Subcutaneous abdominal adipose tissue (tissue), 5 donors: ENCODE data around the gene RUSF1.
"Not testable (repeated sequence)": the region's sequence is repeated elsewhere in the genome, so short reads cannot be mapped to it uniquely, and the experiment has no call there.

ENCODE experiments used
- H3K27ac ChIP-seq: one replicate; pipeline ENCODE4 v1.7.0; 2013; ENCODE audit warnings: low read depth, mild to moderate bottlenecking, inconsistent platforms, low read length, moderate library complexity
- H3K27me3 ChIP-seq, 5 donors: one replicate each; pipeline ENCODE4 v1.7.0; 2013; ENCODE audit warnings: low read length in 5 of 5, inconsistent platforms in 1 of 5; ENCODE audit not compliant: control insufficient read depth in 5 of 5, insufficient read depth in 4 of 5
- H3K36me3 ChIP-seq, 5 donors: one replicate each; pipeline ENCODE4 v1.7.0; 2013; ENCODE audit warnings: low read length in 5 of 5; ENCODE audit not compliant: control insufficient read depth in 5 of 5, insufficient read depth in 5 of 5
- H3K4me1 ChIP-seq, 5 donors: one replicate each; pipeline ENCODE4 v1.7.0; 2013; ENCODE audit warnings: low read length in 5 of 5, mild to moderate bottlenecking in 3 of 5, moderate library complexity in 1 of 5; ENCODE audit not compliant: control insufficient read depth in 5 of 5, insufficient read depth in 5 of 5
- H3K4me3 ChIP-seq, 5 donors: one replicate each; pipeline ENCODE4 v1.7.0; 2013; ENCODE audit warnings: low read length in 5 of 5, low read depth in 1 of 5
- H3K9ac ChIP-seq, 5 donors: one replicate each; pipeline ENCODE4 v1.7.0; 2013; ENCODE audit warnings: low read length in 5 of 5, mild to moderate bottlenecking in 4 of 5, moderate library complexity in 3 of 5
- H3K9me3 ChIP-seq, 5 donors: one replicate each; pipeline ENCODE4 v1.7.0; 2013; ENCODE audit warnings: low read length in 5 of 5; ENCODE audit not compliant: control insufficient read depth in 5 of 5
- donor health status: healthy.
- donor health status: healthy.
- donor health status: healthy.
- donor health status: healthy.
- donor health status: healthy.

RUSF1 gene

DNA sequence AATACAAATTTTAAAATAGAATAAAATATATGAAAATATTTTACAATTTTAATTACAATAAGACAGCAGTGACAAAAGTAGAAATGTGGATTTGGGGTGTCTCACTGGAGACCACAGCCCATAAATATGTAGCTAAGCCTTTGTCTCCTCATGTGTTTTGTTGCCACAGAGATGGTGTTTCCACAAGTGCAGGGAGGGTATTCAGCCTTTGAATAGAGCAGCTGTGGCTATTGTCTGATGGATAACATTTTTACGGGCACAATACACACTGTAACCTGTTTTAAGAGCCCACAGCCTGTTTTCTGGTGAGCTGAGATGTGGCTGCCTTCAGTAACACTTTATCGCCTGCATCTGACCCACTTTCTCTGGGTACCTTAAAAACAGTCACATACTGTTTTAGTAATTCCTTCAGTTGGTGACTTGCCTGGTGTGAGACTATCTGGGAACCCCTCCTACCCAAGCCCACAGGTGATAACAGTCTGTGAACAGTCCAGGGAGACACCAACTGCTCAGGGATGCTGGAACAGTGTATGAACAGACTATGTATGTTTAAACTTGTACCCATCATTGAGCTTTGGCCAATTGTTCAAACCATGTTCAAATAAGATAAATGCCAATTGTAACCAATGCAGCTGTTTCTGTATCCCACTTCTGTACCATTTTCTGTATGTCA lies 11.7 kb upstream of the RUSF1 start:
- no peak overlapping the region for H3K9ac ChIP-seq
- H3K36me3 ChIP-seq, result no peaks in the 10 kb centered on the region
- no peaks in the 10 kb centered on the region for H3K9me3 ChIP-seq
- no peak overlapping the region for H3K27ac ChIP-seq
- H3K4me3 ChIP-seq, result no peak overlapping the region
- no peaks in the 10 kb centered on the region for H3K4me1 ChIP-seq
- peaks cover 0 to 6% (median 0%) of the 10 kb centered on the region in 5 donors for H3K27me3 ChIP-seq

DNA sequence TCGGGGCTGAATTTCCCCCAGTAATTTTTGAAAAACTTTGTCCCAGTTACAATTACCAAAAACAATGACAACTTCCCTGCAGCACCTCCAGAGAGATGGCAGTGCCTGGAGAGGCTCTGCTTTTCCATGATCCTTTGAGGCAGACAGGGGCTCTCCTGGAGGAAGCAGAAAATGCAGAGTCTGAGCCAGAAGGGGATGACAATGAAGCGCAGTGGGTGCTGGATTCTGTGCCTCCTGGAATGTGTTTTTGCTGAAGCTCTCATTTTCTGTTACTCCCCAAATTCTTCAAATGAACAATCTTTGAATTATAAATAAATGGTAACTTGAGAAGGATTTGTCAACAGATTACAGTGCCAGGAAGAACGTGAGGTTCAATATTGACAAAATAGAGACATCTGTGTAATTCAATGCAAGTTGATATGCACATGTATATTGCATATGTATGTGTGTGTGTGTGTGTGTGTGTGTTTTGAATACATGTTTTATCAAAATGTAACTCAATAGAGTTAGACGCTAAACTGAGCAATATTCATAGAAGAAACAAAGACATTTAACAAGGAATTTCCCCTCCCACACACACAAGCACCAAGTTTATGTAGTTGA lies 9.7 kb upstream of the RUSF1 start:
- H3K4me3 ChIP-seq, result no peak overlapping the region
- H3K27ac ChIP-seq, result no peak overlapping the region
- no peaks in the 10 kb centered on the region for H3K36me3 ChIP-seq
- no peak overlapping the region for H3K9ac ChIP-seq
- no peaks in the 10 kb centered on the region for H3K9me3 ChIP-seq
- peaks cover 0 to 6% (median 0%) of the 10 kb centered on the region in 5 donors for H3K27me3 ChIP-seq
- no peaks in the 10 kb centered on the region for H3K4me1 ChIP-seq

DNA sequence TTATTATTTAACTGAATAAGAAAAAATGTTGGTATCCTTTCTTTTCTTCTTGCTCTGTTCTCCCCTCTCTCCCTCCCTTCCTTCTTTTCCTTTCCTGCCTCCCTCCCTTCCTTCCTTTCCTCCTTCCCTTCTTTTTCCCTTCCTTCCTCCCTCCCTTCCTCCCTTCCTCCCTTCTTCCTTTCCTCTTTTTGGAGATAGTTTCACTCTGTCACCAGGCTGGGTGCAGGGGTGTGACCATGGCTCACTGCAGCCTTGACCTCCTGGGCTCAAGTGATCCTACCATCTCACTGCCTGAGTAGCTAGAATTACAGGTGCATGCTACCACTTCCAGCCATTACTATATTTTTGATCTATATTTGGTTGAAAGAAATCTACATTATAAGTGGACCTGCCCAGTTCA lies 5.7 kb upstream of the RUSF1 start:
- Histone ChIP-seq H3K36me3 (no peaks in the 10 kb centered on the region), H3K9me3 (no peaks in the 10 kb centered on the region), H3K27ac (no peak overlapping the region), H3K27me3 (no peaks in the 10 kb centered on the region), H3K9ac (no peak overlapping the region), H3K4me1 (peaks cover 0 to 11% (median 8%) of the 10 kb centered on the region in 5 donors), H3K4me3 (no peak overlapping the region)

DNA sequence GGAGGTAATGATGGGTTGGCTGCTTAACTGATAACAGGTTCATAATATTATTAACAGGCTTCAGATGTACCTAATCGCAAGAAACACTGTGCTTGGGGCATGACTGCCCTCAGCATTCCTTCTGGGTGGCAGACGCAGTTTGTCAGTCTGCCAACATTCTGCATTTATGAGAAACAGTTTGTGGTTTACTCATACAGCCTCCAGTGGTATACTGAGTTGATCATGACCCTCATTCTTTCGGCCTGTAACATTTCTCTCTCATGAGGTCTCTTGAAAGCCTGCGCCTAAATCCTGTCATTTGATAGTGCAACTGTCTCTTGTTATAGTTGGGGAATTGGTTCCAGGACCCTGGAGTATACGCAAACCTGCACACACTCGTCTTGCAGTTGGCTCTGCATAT lies 4.9 kb upstream of the RUSF1 start:
- Histone ChIP-seq H3K9me3 (no peaks in the 10 kb centered on the region), H3K4me3 (no peak overlapping the region), H3K27me3 (no peaks in the 10 kb centered on the region), H3K4me1 (peaks cover 0 to 15% (median 11%) of the 10 kb centered on the region in 5 donors), H3K9ac (no peak overlapping the region), H3K27ac (no peak overlapping the region), H3K36me3 (no peaks in the 10 kb centered on the region)

DNA sequence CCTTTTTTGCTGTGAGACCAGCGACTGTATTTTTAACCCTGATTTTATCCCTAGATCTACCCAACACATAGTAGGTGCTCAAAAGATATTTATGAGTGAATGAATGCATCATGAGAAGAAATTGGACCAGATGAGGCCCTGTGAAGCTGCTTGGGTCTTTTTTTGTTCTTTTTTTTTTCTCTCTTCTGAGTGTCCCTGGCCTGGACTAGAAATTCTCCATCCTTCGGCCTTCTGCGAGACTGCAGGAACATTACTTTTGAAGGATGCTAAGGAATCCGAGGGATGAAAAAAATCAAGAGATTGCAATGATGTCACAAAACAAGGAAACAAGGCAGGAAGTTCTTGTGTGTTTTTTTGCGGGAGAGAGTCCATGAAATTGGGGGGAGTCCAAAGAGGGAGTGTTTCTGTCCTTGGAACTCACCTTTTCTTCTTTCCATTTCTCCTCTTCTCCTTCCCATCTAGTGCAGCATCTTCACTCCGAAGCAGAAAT lies 560 bp upstream of the RUSF1 start:
- H3K27me3 ChIP-seq, result no peaks in the 10 kb centered on the region
- peak overlapping the region; percentile 97 to 99 (median 98) for H3K9ac ChIP-seq
- H3K27ac ChIP-seq, result peak overlapping the region; percentile 86
- H3K4me3 ChIP-seq, result peak overlapping the region; percentile 83 to 98 (median 93)
- H3K9me3 ChIP-seq, result no peaks in the 10 kb centered on the region
- H3K4me1 ChIP-seq, result peaks cover 6 to 43% (median 34%) of the 10 kb centered on the region in 5 donors
- H3K36me3 ChIP-seq, result peaks cover 0 to 14% (median 5%) of the 10 kb centered on the region in 5 donors

DNA sequence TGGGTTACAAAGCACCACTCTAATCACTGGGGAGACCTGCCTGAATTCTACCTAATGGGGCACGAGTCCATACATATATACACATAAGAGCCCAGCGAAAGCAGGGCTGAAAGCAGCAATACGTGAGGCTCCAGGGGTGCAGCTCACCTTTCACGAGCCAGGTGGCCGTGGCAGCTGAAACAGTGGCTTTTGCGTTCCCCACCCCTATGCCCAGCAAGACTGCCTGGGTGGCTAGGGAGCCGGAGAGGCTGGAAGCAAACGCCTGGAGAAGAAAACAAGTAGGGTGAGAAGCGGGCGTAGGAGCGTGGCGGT lies 618 bp downstream of the RUSF1 start:
- Histone ChIP-seq H3K27ac (peak overlapping the region; percentile 86), H3K27me3 (no peaks in the 10 kb centered on the region), H3K9ac (peak overlapping the region; percentile 87 to 99 (median 98)), H3K9me3 (no peaks in the 10 kb centered on the region), H3K4me1 (peaks cover 6 to 43% (median 34%) of the 10 kb centered on the region in 5 donors), H3K4me3 (peak overlapping the region; percentile 93 to 98 (median 93)), H3K36me3 (peaks cover 0 to 14% (median 5%) of the 10 kb centered on the region in 5 donors)

DNA sequence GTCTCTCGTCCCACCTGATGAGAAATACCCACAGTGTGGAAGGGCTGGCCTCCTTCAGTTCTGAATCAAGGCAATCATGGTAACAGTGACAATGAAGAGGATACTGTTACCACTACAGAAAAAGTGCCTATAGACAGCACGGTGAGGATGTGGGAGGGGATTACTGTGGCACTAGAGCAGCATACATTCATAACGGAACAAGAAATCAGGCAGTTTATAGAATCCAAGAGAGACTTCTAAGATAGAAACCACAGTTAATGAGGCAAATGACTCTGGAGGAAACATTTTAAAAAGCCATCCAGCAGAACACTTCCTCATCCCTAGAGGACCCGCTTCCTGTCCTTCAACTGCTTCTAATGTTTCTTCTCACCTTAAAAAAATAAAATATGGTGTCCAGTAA lies 2.7 kb downstream of the RUSF1 start:
- H3K27ac ChIP-seq, result no peak overlapping the region

DNA sequence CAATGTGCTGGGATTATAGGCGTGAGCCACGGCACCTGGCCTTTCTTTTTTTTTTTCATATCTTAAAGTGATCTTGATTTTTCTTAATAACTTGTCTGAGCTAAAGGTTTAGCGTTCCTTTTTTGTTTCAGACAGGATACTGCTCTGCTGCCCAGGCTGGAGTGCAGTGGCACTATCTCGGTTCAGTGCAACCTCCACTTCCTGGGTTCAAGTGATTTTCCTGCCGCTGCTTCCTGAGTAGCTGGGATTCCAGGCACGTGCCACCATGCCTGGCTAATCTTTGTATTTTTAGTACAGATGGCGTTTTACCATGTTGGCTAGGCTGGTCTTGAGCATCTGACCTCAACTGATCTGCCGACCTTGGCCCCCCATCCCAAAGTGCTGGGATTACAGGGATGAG lies 4.0 kb downstream of the RUSF1 start:
- Histone ChIP-seq H3K27me3 (no peaks in the 10 kb centered on the region), H3K9me3 (no peaks in the 10 kb centered on the region), H3K36me3 (peaks cover 3 to 26% (median 20%) of the 10 kb centered on the region in 5 donors), H3K27ac (no peak overlapping the region), H3K4me3 (no peak overlapping the region), H3K4me1 (peaks cover 6 to 37% (median 26%) of the 10 kb centered on the region in 5 donors), H3K9ac (no peak overlapping the region)

More for the DNA sequence above, 2.7 kb downstream of the RUSF1 start:
- H3K9ac ChIP-seq, result no peak overlapping the region
- H3K4me1 ChIP-seq, result peaks cover 6 to 43% (median 34%) of the 10 kb centered on the region in 5 donors
- H3K4me3 ChIP-seq, result no peak overlapping the region
- H3K36me3 ChIP-seq, result peaks cover 0 to 15% (median 7%) of the 10 kb centered on the region in 5 donors
- H3K9me3 ChIP-seq, result no peaks in the 10 kb centered on the region
- H3K27me3 ChIP-seq, result no peaks in the 10 kb centered on the region

DNA sequence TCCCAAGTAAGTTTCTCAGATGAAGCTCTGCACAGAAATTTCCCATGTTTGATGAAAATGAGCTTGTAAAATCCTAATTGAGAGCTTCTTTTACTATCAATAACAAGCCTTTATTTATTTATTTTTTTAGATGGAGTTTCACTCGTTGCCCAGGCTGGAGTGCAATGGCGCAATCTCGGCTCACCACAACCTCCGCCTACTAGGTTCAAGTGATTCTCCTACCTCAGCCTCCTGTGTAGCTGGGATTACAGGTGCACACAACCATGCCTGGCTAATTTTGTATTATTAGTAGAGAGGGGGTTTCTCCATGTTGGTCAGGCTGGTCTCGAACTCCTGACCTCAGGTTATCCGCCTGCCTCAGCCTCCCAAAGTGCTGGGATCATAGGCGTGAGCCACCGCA lies 4.6 kb downstream of the RUSF1 start:
- H3K9me3 ChIP-seq, H3K4me3 ChIP-seq, H3K9ac ChIP-seq, H3K27me3 ChIP-seq, H3K27ac ChIP-seq: not testable (repeated sequence)
- Histone ChIP-seq H3K36me3 (peaks cover 3 to 32% (median 24%) of the 10 kb centered on the region in 5 donors), H3K4me1 (peaks cover 6 to 31% (median 20%) of the 10 kb centered on the region in 5 donors)

DNA sequence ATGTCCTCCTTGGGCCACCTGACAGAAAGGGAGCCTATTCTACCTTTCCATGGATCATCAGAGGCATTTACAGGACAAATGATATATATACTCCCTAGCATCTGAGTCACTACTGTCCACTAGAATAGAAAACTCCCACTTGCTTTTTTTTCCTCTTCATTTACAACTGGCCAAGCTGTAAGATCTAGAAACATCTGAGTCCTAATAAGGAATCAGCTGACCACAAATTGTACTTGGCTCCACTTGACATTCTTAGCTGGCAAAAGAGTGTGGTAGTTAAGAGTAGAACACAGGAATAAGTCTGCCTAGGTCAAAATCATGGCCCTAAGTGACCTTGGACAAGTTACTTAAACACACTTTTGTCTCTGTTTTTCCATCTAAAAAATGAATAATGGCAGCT lies 5.2 kb downstream of the RUSF1 start:
- H3K9ac ChIP-seq, result peak overlapping the region in 1 of 5 donors; percentile 17
- peaks cover 6 to 31% (median 20%) of the 10 kb centered on the region in 5 donors for H3K4me1 ChIP-seq
- H3K36me3 ChIP-seq, result peaks cover 3 to 38% (median 30%) of the 10 kb centered on the region in 5 donors
- no peaks in the 10 kb centered on the region for H3K9me3 ChIP-seq
- no peak overlapping the region for H3K27ac ChIP-seq
- H3K4me3 ChIP-seq, result no peak overlapping the region
- no peaks in the 10 kb centered on the region for H3K27me3 ChIP-seq
